Endothelial cell of umbilical vein (primary cell): ENCODE data around the gene ADGRD1. TPM values are rescaled to one million over a fixed set of nuclear protein-coding genes. Genes with fewer than 3 reads are reported as not detected.

Experiments
- BruUV-seq: library from RNA; stranded (reverse); fragments of 400-500 nt; replicated peaks from 2 replicates; lab custom pipeline; 2021; lab: Mats Ljungman, UMichigan
- CTCF ChIA-PET: fragments of 300-600, 350-600 bp; sonication (Branson Sonifier 250); formaldehyde crosslinking; loops from one replicate; lab custom pipeline; 2021; ENCODE audit warnings: antibody characterized with exemption, inconsistent platforms; lab: Charles Lee
- POLR2A ChIA-PET: fragments of 300-600, 350-600 bp; sonication (Branson Sonifier 250); formaldehyde crosslinking; loops from one replicate; lab custom pipeline; 2021; ENCODE audit warnings: antibody characterized with exemption, inconsistent platforms; lab: Charles Lee
- DNase-seq: peaks from one replicate; pipeline ENCODE4 v3.0.0-alpha.2; 2011; ENCODE audit warnings: low read depth, low spot score
- FAIRE-seq: peaks from 2 replicates; lab custom pipeline; 2011; peaks lifted over from hg19 to GRCh38; lab: Jason Lieb, UNC
- H2AFZ ChIP-seq: 2 replicates; pipeline ENCODE4 v1.6.0; 2012; ENCODE audit warnings: low read depth, low read length, control low read depth, inconsistent platforms
- H3K27ac ChIP-seq: 2 replicates; pipeline ENCODE4 v1.5.1; 2011; ENCODE audit warnings: low read depth, mild to moderate bottlenecking, control low read depth, low read length, moderate library complexity; ENCODE audit not compliant: insufficient read depth
- H3K27me3 ChIP-seq, 2 experiments: 2 replicates each; pipeline versions ENCODE4 v1.6.0 to v1.6.1; 2011; ENCODE audit warnings: low read length in 2 of 2, mixed read lengths in 1 of 2; ENCODE audit not compliant: control insufficient read depth in 2 of 2, insufficient read depth in 2 of 2
- H3K36me3 ChIP-seq, 2 experiments: 2 replicates in 1 of 2; 3 replicates in 1 of 2; pipeline ENCODE4 v1.5.1; 2011; ENCODE audit warnings: low read length in 2 of 2, mild to moderate bottlenecking in 1 of 2, moderate library complexity in 1 of 2; ENCODE audit not compliant: control insufficient read depth in 2 of 2, insufficient read depth in 2 of 2; ENCODE audit errors: extremely low read depth in 1 of 2
- H3K4me1 ChIP-seq: 3 replicates; pipeline ENCODE4 v1.5.1; 2011; ENCODE audit warnings: mild to moderate bottlenecking, low read length; ENCODE audit not compliant: control insufficient read depth, insufficient read depth; ENCODE audit errors: extremely low read depth
- H3K4me2 ChIP-seq: 2 replicates; pipeline ENCODE4 v1.6.1; 2011; ENCODE audit warnings: low read length, control low read depth, mixed read lengths; ENCODE audit not compliant: insufficient read depth
- H3K4me3 ChIP-seq, 3 experiments: fragments of 200-600 bp in 1 of 3; sonication (generic), shearing (Covaris generic) in 1 of 3; replicated peaks in 1 of 3; 2 replicates each; pipeline ENCODE4 v1.5.1; 2011 to 2016; ENCODE audit warnings: control low read depth in 3 of 3, low read length in 3 of 3, mild to moderate bottlenecking in 2 of 3, inconsistent platforms in 1 of 3, low read depth in 1 of 3, moderate library complexity in 1 of 3; ENCODE audit not compliant: insufficient read depth in 1 of 3
- H3K79me2 ChIP-seq: 2 replicates; pipeline ENCODE4 v1.6.0; 2012; ENCODE audit warnings: low read length, inconsistent platforms; ENCODE audit not compliant: control insufficient read depth, insufficient read depth
- H3K9ac ChIP-seq: replicated peaks from 2 replicates; pipeline ENCODE3; 2011; ENCODE audit warnings: low read length, control low read depth; ENCODE audit not compliant: insufficient read depth; ENCODE audit errors: extremely low read depth
- H3K9me1 ChIP-seq: replicated peaks from 3 replicates; pipeline ENCODE4 v1.6.0; 2011; ENCODE audit warnings: mild to moderate bottlenecking, low read length; ENCODE audit not compliant: control insufficient read depth, insufficient read depth; ENCODE audit errors: extremely low read depth
- H3K9me3 ChIP-seq: replicated peaks from 2 replicates; pipeline ENCODE4 v1.5.1; 2012; ENCODE audit warnings: low read length, inconsistent platforms; ENCODE audit not compliant: control insufficient read depth, insufficient read depth
- H4K20me1 ChIP-seq: replicated peaks from 2 replicates; pipeline ENCODE3; 2011; ENCODE audit warnings: mild to moderate bottlenecking, low read length; ENCODE audit not compliant: control insufficient read depth, insufficient read depth; ENCODE audit errors: extremely low read depth
- CTCF ChIP-seq, 2 donors: IDR thresholded peaks; 1 replicate in 1 of 2; 2 replicates in 1 of 2; pipeline ENCODE4 v1.5.1; 2011; ENCODE audit warnings: low read length in 2 of 2, mild to moderate bottlenecking in 2 of 2, moderate library complexity in 2 of 2, control low read depth in 1 of 2, inconsistent platforms in 1 of 2, low read depth in 1 of 2; ENCODE audit not compliant: insufficient read depth in 1 of 2; ENCODE audit errors: extremely low read depth in 1 of 2
- EZH2 ChIP-seq: IDR thresholded peaks from 2 replicates; pipeline ENCODE4 v1.6.1; 2012; ENCODE audit warnings: borderline replicate concordance, low read depth, mild to moderate bottlenecking, moderate library complexity, low read length, inconsistent platforms; ENCODE audit not compliant: severe bottlenecking
- FOS ChIP-seq: IDR thresholded peaks from 2 replicates; pipeline ENCODE4 v1.6.1; 2011; ENCODE audit warnings: mild to moderate bottlenecking, low read length, moderate library complexity, borderline replicate concordance; ENCODE audit not compliant: insufficient read depth
- GATA2 ChIP-seq: IDR thresholded peaks from 2 replicates; pipeline ENCODE4 v1.7.0; 2011; ENCODE audit warnings: low read depth, mild to moderate bottlenecking, moderate library complexity, mixed read lengths, low read length; ENCODE audit not compliant: insufficient read length, insufficient read depth
- JUN ChIP-seq: IDR thresholded peaks from 2 replicates; pipeline ENCODE4 v1.6.1; 2011; ENCODE audit warnings: borderline replicate concordance, low read depth; ENCODE audit not compliant: insufficient read length, insufficient read depth
- MYC ChIP-seq: IDR thresholded peaks from one replicate; pipeline ENCODE4 v1.6.1; 2011; ENCODE audit warnings: mild to moderate bottlenecking, low read depth, low read length
- POLR2A ChIP-seq: IDR thresholded peaks from 2 replicates; pipeline ENCODE4 v1.6.1; 2012; ENCODE audit warnings: low read depth, mild to moderate bottlenecking, control low read depth, low read length
- POLR2AphosphoS5 ChIP-seq: IDR thresholded peaks from 2 replicates; pipeline ENCODE4 v1.6.1; 2012; ENCODE audit warnings: low read depth, mild to moderate bottlenecking, control low read depth, low read length, moderate library complexity; ENCODE audit not compliant: insufficient read depth
- dilution Hi-C: fragments of 300-500 bp; cut with MboI; formaldehyde crosslinking; loops from one replicate; pipeline ENCODE4 v1.15.0; 2019; ENCODE audit warnings: low sequenced_read_pairs; ENCODE audit not compliant: extremely low pct_ligation_motif_present
- intact Hi-C: fragments of 100-400 bp; cut with micrococcal nuclease; formaldehyde crosslinking; loops from one replicate; pipeline ENCODE4 v1.10.0; 2022
- polyA plus RNA-seq, 4 experiments: library from polyadenylated mRNA; depleted of rRNA in 3 of 4; stranded (reverse) in 3 of 4; unstranded in 1 of 4; fragments of >200 nt; gene quantifications; 2 replicates each; pipeline versions ENCODE4 v1.2.1 to v1.2.3, GENCODE V29; 2011 to 2012; ENCODE audit warnings: missing spikeins in 1 of 4
- total RNA-seq: library from RNA; stranded (reverse); gene quantifications from 2 replicates; pipeline ENCODE4 v1.2.3, GENCODE V29; 2021
- TF ChIP-seq, protein P1 (sequence below): IDR thresholded peaks from 2 replicates; pipeline ENCODE4 v1.6.1; 2011; ENCODE audit not compliant: insufficient read depth, insufficient read length

ADGRD1 gene
- total and polyA plus RNA-seq, 2 donors (not counting 3 experiments of a cell fraction or from before 2014, with no cell fraction given): 0.07 TPM; not detected in 1

DNA sequence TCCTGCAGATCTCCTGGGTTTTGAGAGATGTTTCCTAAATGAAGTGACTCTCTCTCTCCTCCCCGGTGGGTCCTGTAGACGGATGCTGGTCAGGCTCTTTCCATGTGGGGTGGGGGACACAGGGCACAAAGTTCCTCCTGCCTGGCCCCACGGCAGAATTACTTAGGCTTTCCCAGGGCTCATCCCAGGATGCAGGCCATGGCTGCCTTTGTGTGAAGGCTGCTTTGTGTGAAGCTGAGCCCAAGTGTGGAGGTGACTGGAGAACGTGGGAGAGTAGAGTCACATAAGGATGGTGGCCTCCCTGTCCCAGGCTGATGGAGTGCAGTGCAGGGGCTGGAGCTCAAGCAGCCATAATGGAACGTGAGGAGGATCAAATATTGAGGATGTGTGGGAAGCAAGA is 200.2 kb downstream of the ADGRD1 start:
- DNase-seq (no peak), FAIRE-seq (no peak)
- Histone ChIP-seq H4K20me1 (no peaks in the 10 kb centered on the region), H3K9me1 (no peaks in the 10 kb centered on the region), H3K27ac (no peak overlapping the region), H3K9me3 (no peaks in the 10 kb centered on the region), H2AFZ (no peak overlapping the region), H3K4me3 (no peak overlapping the region), H3K9ac (no peak overlapping the region), H3K36me3 (no peaks in the 10 kb centered on the region), H3K4me2 (no peak overlapping the region), H3K79me2 (no peaks in the 10 kb centered on the region), H3K27me3 (no peaks in the 10 kb centered on the region), H3K4me1 (no peaks in the 10 kb centered on the region)
- intact Hi-C loops (no loop called here), dilution Hi-C loops (no loop called here)
- ChIA-PET CTCF (no interaction called here), POLR2A (no interaction called here)
- BruUV-seq: no TSS peak
- TF ChIP-seq FOS (no peak), JUN (no peak), GATA2 (no peak)
- TF ChIP-seq, protein P1, sequence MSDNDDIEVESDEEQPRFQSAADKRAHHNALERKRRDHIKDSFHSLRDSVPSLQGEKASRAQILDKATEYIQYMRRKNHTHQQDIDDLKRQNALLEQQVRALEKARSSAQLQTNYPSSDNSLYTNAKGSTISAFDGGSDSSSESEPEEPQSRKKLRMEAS: no peak

DNA sequence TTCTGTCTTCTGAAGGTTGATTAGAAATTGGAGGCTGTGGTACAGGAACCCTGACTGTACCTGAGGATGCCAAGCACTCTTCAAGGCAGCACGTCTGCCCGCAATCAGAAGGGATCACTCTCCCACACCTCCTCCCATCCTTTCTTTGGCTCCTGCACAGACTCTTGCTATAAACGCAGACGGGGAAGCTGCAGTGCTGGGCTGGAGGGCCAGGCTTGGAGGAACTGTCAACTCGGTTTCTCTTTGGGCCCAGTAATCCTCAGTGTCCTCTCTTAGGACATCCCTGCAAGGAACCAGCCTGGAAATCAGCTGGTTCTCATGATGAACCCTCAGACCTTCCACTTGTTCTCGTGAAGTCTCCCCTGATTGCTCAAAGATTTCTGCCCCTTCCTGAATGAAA is 201.4 kb downstream of the ADGRD1 start:
- BruUV-seq: no TSS peak
- Histone ChIP-seq H3K79me2 (no peaks in the 10 kb centered on the region), H3K4me3 (no peak overlapping the region), H3K9ac (no peak overlapping the region), H3K4me2 (no peak overlapping the region), H3K36me3 (no peaks in the 10 kb centered on the region), H3K27me3 (no peaks in the 10 kb centered on the region), H3K4me1 (no peaks in the 10 kb centered on the region), H4K20me1 (no peaks in the 10 kb centered on the region), H2AFZ (no peak overlapping the region), H3K27ac (no peak overlapping the region), H3K9me3 (no peaks in the 10 kb centered on the region), H3K9me1 (no peaks in the 10 kb centered on the region)
- dilution Hi-C loops: no loop called here
- POLR2A ChIA-PET: no interaction called here
- DNase-seq: no peak
- TF ChIP-seq CTCF (IDR thresholded peaks at IDR 0.05; ENCODE audit: extremely low read depth in 1 of 2, insufficient read depth in 1 of 2, low read depth in 1 of 2, low read length in 2 of 2) (no peak), POLR2A (no peak), JUN (no peak), MYC (no peak), GATA2 (no peak), EZH2 (no peak), POLR2AphosphoS5 (no peak), FOS (no peak)
- TF ChIP-seq, protein P1: no peak
- CTCF ChIA-PET: no interaction called here
- intact Hi-C loops: no loop called here
- FAIRE-seq: no peak
